Ammon's horn (tissue), 1 donor: ENCODE data around the gene SMIM27.
"Not testable (repeated sequence)": the region's sequence is repeated elsewhere in the genome, so short reads cannot be mapped to it uniquely, and the experiment has no call there.

ENCODE experiments used
- DNase-seq: peaks from one replicate; pipeline ENCODE4 v3.0.0-alpha.2; 2016; ENCODE audit warnings: low spot score

SMIM27 gene

DNA sequence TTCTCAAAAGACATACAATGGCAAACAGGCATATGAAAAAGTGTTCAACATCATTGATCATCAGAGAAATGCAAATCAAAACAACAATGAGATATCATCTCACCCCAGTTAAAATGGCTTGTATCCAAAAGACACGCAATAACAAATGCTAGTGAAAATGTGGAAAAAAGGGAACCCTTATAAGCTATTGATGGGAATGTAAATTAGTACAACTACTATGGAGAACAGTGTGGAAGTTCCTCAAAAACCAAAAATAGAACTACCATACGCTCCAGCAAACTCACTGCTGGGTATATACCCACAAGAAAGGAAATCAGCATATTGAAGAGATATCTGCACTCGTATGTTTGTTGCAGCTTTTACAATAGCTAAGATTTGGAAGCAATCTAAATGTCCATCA, 46.9 kb downstream of the SMIM27 start:
- not testable (repeated sequence) for DNase-seq
